Esophagus squamous epithelium (tissue), 4 donors: ENCODE data around the gene SMU1.

ENCODE experiments used
- POLR2A ChIP-seq, 4 donors: fragments of 450-650 bp; IDR thresholded peaks; one replicate each; pipeline ENCODE4 v1.6.1; 2017; ENCODE audit warnings: antibody characterized with exemption in 4 of 4, mild to moderate bottlenecking in 4 of 4, moderate library complexity in 3 of 4
- TF ChIP-seq, protein P1 (sequence below), 6 experiments: fragments of 450-650 bp in 4 of 6; fragments of 200-600 bp in 2 of 6; sonication (generic) in 2 of 6; IDR thresholded peaks; one replicate each; pipeline ENCODE4 v1.5.1; 2016 to 2019; ENCODE audit warnings: antibody characterized with exemption in 6 of 6, mild to moderate bottlenecking in 4 of 6, moderate library complexity in 4 of 6

DNA sequence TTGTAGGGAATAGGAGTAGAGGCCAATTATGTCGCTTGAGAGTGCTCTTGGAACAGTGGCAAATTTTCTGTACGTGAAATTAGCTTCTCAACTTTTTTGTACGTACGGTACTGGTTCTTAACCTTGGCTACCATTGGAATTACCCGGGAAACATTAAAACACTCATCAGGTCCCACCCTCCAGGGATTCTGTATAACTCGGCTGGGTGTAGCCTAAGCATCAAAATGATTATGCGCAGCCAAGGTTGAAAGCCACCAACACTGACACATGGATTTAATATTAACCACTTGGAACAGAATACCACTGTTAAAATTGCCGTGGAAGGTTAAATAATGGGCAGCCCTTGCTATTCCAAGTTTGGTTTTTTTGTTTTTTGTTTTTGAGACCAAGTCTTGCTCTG, 34.0 kb downstream of the SMU1 start:
- TF ChIP-seq, protein P1, sequence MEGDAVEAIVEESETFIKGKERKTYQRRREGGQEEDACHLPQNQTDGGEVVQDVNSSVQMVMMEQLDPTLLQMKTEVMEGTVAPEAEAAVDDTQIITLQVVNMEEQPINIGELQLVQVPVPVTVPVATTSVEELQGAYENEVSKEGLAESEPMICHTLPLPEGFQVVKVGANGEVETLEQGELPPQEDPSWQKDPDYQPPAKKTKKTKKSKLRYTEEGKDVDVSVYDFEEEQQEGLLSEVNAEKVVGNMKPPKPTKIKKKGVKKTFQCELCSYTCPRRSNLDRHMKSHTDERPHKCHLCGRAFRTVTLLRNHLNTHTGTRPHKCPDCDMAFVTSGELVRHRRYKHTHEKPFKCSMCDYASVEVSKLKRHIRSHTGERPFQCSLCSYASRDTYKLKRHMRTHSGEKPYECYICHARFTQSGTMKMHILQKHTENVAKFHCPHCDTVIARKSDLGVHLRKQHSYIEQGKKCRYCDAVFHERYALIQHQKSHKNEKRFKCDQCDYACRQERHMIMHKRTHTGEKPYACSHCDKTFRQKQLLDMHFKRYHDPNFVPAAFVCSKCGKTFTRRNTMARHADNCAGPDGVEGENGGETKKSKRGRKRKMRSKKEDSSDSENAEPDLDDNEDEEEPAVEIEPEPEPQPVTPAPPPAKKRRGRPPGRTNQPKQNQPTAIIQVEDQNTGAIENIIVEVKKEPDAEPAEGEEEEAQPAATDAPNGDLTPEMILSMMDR (IDR thresholded peaks at IDR 0.05) = no peak
- TF ChIP-seq POLR2A (IDR thresholded peaks at IDR 0.05) = no peak
